ENCODE data around the gene NAA35. TPM values are rescaled to one million over a fixed set of nuclear protein-coding genes. Genes with fewer than 3 reads are reported as not detected.

NAA35 gene
- total RNA-seq, 1 experiment from 2014 or later = 35.6 TPM

- Histone ChIP-seq H3K9me3 (ENCODE audit: low read length) (no peaks in the 10 kb centered on the region), H2AFZ (ENCODE audit: low read length) (no peak overlapping the region), H3K27ac (ENCODE audit: low read length) (no peak overlapping the region), H3K4me1 (ENCODE audit: low read length) (no peaks in the 10 kb centered on the region), H4K20me1 (ENCODE audit: insufficient read depth, low read depth, low read length) (no peaks in the 10 kb centered on the region), H3K4me2 (ENCODE audit: low read depth, low read length, poor library complexity, severe bottlenecking) (no peak overlapping the region), H3K79me2 (ENCODE audit: low read length) (no peaks in the 10 kb centered on the region), H3K36me3 (ENCODE audit: insufficient read depth, low read length) (peaks cover 45% of the 10 kb centered on the region; the same call in 1 of the 2 replicates), H3K9me2 (replicated peaks; ENCODE audit: insufficient read depth, low read length) (no peaks in the 10 kb centered on the region), H3K4me3 (ENCODE audit: low read length) (no peak overlapping the region), H3K9ac (ENCODE audit: low read length) (no peak overlapping the region), H3K27me3 (ENCODE audit: low read length) (no peaks in the 10 kb centered on the region)
- DNase-seq = no peak
Measured at GRCh38 chr9:86021166-86021565, 80.2 kb downstream of the NAA35 start.

GRCh38 chr9:86022687-86023266, 81.8 kb downstream of the NAA35 start:
- no peaks in the 10 kb centered on the region for H3K9me3 ChIP-seq (ENCODE audit: low read length)
- H3K4me2 ChIP-seq (ENCODE audit: low read depth, low read length, poor library complexity, severe bottlenecking) = no peak overlapping the region
- no peak overlapping the region for H3K27ac ChIP-seq (ENCODE audit: low read length)
- no peaks in the 10 kb centered on the region for H3K9me2 ChIP-seq (replicated peaks; ENCODE audit: insufficient read depth, low read length)
- no peak overlapping the region for H2AFZ ChIP-seq (ENCODE audit: low read length)
- no peaks in the 10 kb centered on the region for H4K20me1 ChIP-seq (ENCODE audit: insufficient read depth, low read depth, low read length)
- no peaks in the 10 kb centered on the region for H3K27me3 ChIP-seq (ENCODE audit: low read length)
- no peak for DNase-seq
- H3K9ac ChIP-seq (ENCODE audit: low read length) = no peak overlapping the region
- no peak overlapping the region for H3K4me3 ChIP-seq (ENCODE audit: low read length)
- H3K79me2 ChIP-seq (ENCODE audit: low read length) = no peaks in the 10 kb centered on the region
- H3K4me1 ChIP-seq (ENCODE audit: low read length) = no peaks in the 10 kb centered on the region
- H3K36me3 ChIP-seq (ENCODE audit: insufficient read depth, low read length) = peaks cover 49% of the 10 kb centered on the region; the same call in 1 of the 2 replicates

- H3K79me2 ChIP-seq (ENCODE audit: low read length) = no peaks in the 10 kb centered on the region
- peaks cover 18% of the 10 kb centered on the region; the same call in 1 of the 2 replicates for H3K36me3 ChIP-seq (ENCODE audit: insufficient read depth, low read length)
- no peak for DNase-seq
- no peak overlapping the region for H2AFZ ChIP-seq (ENCODE audit: low read length)
- H3K9me2 ChIP-seq (replicated peaks; ENCODE audit: insufficient read depth, low read length) = no peaks in the 10 kb centered on the region
- H3K27ac ChIP-seq (ENCODE audit: low read length) = no peak overlapping the region
- no peaks in the 10 kb centered on the region for H3K4me1 ChIP-seq (ENCODE audit: low read length)
- no peak overlapping the region for H3K4me2 ChIP-seq (ENCODE audit: low read depth, low read length, poor library complexity, severe bottlenecking)
- no peak overlapping the region for H3K4me3 ChIP-seq (ENCODE audit: low read length)
- H4K20me1 ChIP-seq (ENCODE audit: insufficient read depth, low read depth, low read length) = no peaks in the 10 kb centered on the region
- H3K9ac ChIP-seq (ENCODE audit: low read length) = no peak overlapping the region
- H3K27me3 ChIP-seq (ENCODE audit: low read length) = no peaks in the 10 kb centered on the region
- H3K9me3 ChIP-seq (ENCODE audit: low read length) = no peaks in the 10 kb centered on the region
Measured at GRCh38 chr9:86027767-86028166, 86.8 kb downstream of the NAA35 start.

GRCh38 chr9:86034863-86035734, 94.2 kb downstream of the NAA35 start:
- H3K9me3 ChIP-seq (ENCODE audit: low read length) = no peaks in the 10 kb centered on the region
- H2AFZ ChIP-seq (ENCODE audit: low read length) = no peak overlapping the region
- H3K4me2 ChIP-seq (ENCODE audit: low read depth, low read length, poor library complexity, severe bottlenecking) = no peak overlapping the region
- H3K79me2 ChIP-seq (ENCODE audit: low read length) = no peaks in the 10 kb centered on the region
- no peaks in the 10 kb centered on the region for H4K20me1 ChIP-seq (ENCODE audit: insufficient read depth, low read depth, low read length)
- peak; percentile 76 for DNase-seq
- no peak overlapping the region for H3K27ac ChIP-seq (ENCODE audit: low read length)
- no peaks in the 10 kb centered on the region for H3K27me3 ChIP-seq (ENCODE audit: low read length)
- no peak overlapping the region for H3K4me3 ChIP-seq (ENCODE audit: low read length)
- no peaks in the 10 kb centered on the region for H3K4me1 ChIP-seq (ENCODE audit: low read length)
- H3K9ac ChIP-seq (ENCODE audit: low read length) = no peak overlapping the region
- H3K36me3 ChIP-seq (ENCODE audit: insufficient read depth, low read length) = no peaks in the 10 kb centered on the region
- no peaks in the 10 kb centered on the region for H3K9me2 ChIP-seq (replicated peaks; ENCODE audit: insufficient read depth, low read length)

- Histone ChIP-seq H3K4me2 (ENCODE audit: low read depth, low read length, poor library complexity, severe bottlenecking) (no peak overlapping the region), H3K27me3 (ENCODE audit: low read length) (no peaks in the 10 kb centered on the region), H3K9me2 (replicated peaks; ENCODE audit: insufficient read depth, low read length) (no peaks in the 10 kb centered on the region), H3K36me3 (ENCODE audit: insufficient read depth, low read length) (no peaks in the 10 kb centered on the region), H4K20me1 (ENCODE audit: insufficient read depth, low read depth, low read length) (no peaks in the 10 kb centered on the region), H3K79me2 (ENCODE audit: low read length) (no peaks in the 10 kb centered on the region), H3K4me1 (ENCODE audit: low read length) (no peaks in the 10 kb centered on the region), H3K9me3 (ENCODE audit: low read length) (no peaks in the 10 kb centered on the region), H3K9ac (ENCODE audit: low read length) (no peak overlapping the region), H3K4me3 (ENCODE audit: low read length) (no peak overlapping the region), H3K27ac (ENCODE audit: low read length) (no peak overlapping the region), H2AFZ (ENCODE audit: low read length) (no peak overlapping the region)
- DNase-seq = no peak
Measured at GRCh38 chr9:86035827-86036440, 95.0 kb downstream of the NAA35 start.

GRCh38 chr9:86036555-86036954, 95.6 kb downstream of the NAA35 start:
- Histone ChIP-seq H3K79me2 (ENCODE audit: low read length) (no peaks in the 10 kb centered on the region), H3K4me1 (ENCODE audit: low read length) (no peaks in the 10 kb centered on the region), H3K27ac (ENCODE audit: low read length) (no peak overlapping the region), H3K4me3 (ENCODE audit: low read length) (no peak overlapping the region), H3K9me3 (ENCODE audit: low read length) (no peaks in the 10 kb centered on the region), H3K4me2 (ENCODE audit: low read depth, low read length, poor library complexity, severe bottlenecking) (no peak overlapping the region), H3K9ac (ENCODE audit: low read length) (no peak overlapping the region), H3K9me2 (replicated peaks; ENCODE audit: insufficient read depth, low read length) (no peaks in the 10 kb centered on the region), H3K36me3 (ENCODE audit: insufficient read depth, low read length) (no peaks in the 10 kb centered on the region), H2AFZ (ENCODE audit: low read length) (no peak overlapping the region), H3K27me3 (ENCODE audit: low read length) (no peaks in the 10 kb centered on the region), H4K20me1 (ENCODE audit: insufficient read depth, low read depth, low read length) (no peaks in the 10 kb centered on the region)
- DNase-seq = no peak

- DNase-seq = no peak
- H3K27me3 ChIP-seq (ENCODE audit: low read length) = no peaks in the 10 kb centered on the region
- H3K79me2 ChIP-seq (ENCODE audit: low read length) = no peaks in the 10 kb centered on the region
- no peak overlapping the region for H3K4me2 ChIP-seq (ENCODE audit: low read depth, low read length, poor library complexity, severe bottlenecking)
- no peaks in the 10 kb centered on the region for H3K9me2 ChIP-seq (replicated peaks; ENCODE audit: insufficient read depth, low read length)
- H3K4me3 ChIP-seq (ENCODE audit: low read length) = no peak overlapping the region
- H3K36me3 ChIP-seq (ENCODE audit: insufficient read depth, low read length) = no peaks in the 10 kb centered on the region
- H3K9ac ChIP-seq (ENCODE audit: low read length) = no peak overlapping the region
- H2AFZ ChIP-seq (ENCODE audit: low read length) = no peak overlapping the region
- no peaks in the 10 kb centered on the region for H3K4me1 ChIP-seq (ENCODE audit: low read length)
- no peaks in the 10 kb centered on the region for H3K9me3 ChIP-seq (ENCODE audit: low read length)
- no peaks in the 10 kb centered on the region for H4K20me1 ChIP-seq (ENCODE audit: insufficient read depth, low read depth, low read length)
- no peak overlapping the region for H3K27ac ChIP-seq (ENCODE audit: low read length)
Measured at GRCh38 chr9:86039991-86040860, 99.3 kb downstream of the NAA35 start.

GRCh38 chr9:86040861-86041155, 99.9 kb downstream of the NAA35 start:
- Histone ChIP-seq H4K20me1 (ENCODE audit: insufficient read depth, low read depth, low read length) (no peaks in the 10 kb centered on the region), H3K9ac (ENCODE audit: low read length) (no peak overlapping the region), H3K27ac (ENCODE audit: low read length) (no peak overlapping the region), H3K27me3 (ENCODE audit: low read length) (no peaks in the 10 kb centered on the region), H3K9me3 (ENCODE audit: low read length) (no peaks in the 10 kb centered on the region), H3K36me3 (ENCODE audit: insufficient read depth, low read length) (no peaks in the 10 kb centered on the region), H3K9me2 (replicated peaks; ENCODE audit: insufficient read depth, low read length) (no peaks in the 10 kb centered on the region), H3K4me2 (ENCODE audit: low read depth, low read length, poor library complexity, severe bottlenecking) (no peak overlapping the region), H3K4me3 (ENCODE audit: low read length) (no peak overlapping the region), H2AFZ (ENCODE audit: low read length) (no peak overlapping the region), H3K79me2 (ENCODE audit: low read length) (no peaks in the 10 kb centered on the region), H3K4me1 (ENCODE audit: low read length) (no peaks in the 10 kb centered on the region)
- DNase-seq = no peak

Measured in Karpas-422 (cell line).